T-helper 1 cell treated with Interleukin-12 subunit alpha and Interleukin-12 subunit beta and Interleukin-4 antibody, amounts not matched to agents 30 μg/mL and 1 μg/mL, for 36 hours (primary cell): Measurements from ENCODE around the gene VIL1.

ENCODE experiments used
- H3K27ac Mint-ChIP-seq: one replicate; pipeline ENCODE4 v1.8.0; 2021; ENCODE audit warnings: mild to moderate bottlenecking, mixed read lengths
- H3K27me3 Mint-ChIP-seq: one replicate; pipeline ENCODE4 v1.8.0; 2021; ENCODE audit warnings: low read depth, mixed read lengths
- H3K36me3 Mint-ChIP-seq: one replicate; pipeline ENCODE4 v1.8.0; 2021; ENCODE audit warnings: low read depth, mixed read lengths
- H3K4me1 Mint-ChIP-seq: one replicate; pipeline ENCODE4 v1.8.0; 2021; ENCODE audit warnings: low read depth, mixed read lengths
- H3K4me3 Mint-ChIP-seq: one replicate; pipeline ENCODE4 v1.8.0; 2021; ENCODE audit warnings: mild to moderate bottlenecking, moderate library complexity, mixed read lengths
- H3K9me3 Mint-ChIP-seq: one replicate; pipeline ENCODE4 v1.8.0; 2021; ENCODE audit warnings: mixed read lengths

VIL1 gene

GRCh38 chr2:218431878-218432277 lies 13.0 kb downstream of the VIL1 start:
- Mint-ChIP-seq H3K36me3 (no peaks in the 10 kb centered on the region), H3K9me3 (no peaks in the 10 kb centered on the region), H3K4me3 (no peak overlapping the region), H3K27ac (no peak overlapping the region), H3K4me1 (peaks cover 3% of the 10 kb centered on the region), H3K27me3 (peaks cover 4% of the 10 kb centered on the region)

DNA sequence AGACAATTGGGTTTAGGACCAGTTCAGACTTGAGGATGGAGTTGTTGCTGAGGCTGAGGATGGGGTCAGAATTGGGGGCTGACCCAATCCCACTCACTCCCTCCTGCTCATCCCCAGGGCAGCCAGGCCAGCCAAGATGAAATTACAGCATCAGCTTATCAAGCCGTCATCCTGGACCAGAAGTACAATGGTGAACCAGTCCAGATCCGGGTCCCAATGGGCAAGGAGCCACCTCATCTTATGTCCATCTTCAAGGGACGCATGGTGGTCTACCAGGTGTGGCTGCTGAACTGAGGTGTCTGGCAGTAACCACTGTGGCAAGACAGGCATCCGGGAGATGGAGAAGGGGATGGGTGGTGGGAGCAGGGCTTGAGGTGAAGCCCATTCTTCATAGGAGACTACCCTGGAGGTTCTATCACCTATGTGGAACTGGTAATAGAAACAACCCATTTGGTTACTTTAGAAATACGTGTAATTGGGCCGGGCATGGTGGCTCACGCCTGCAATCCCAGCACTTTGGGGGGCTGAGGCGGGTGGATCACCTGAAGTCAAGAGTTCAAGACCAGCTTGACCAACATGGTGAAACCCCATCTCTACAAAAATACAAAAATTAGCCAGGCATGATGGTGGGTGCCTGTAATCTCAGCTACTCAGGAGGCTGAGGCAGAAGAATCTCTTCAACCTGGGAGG lies 13.9 kb downstream of the VIL1 start:
- Mint-ChIP-seq H3K4me3 (no peak overlapping the region), H3K27ac (no peak overlapping the region), H3K36me3 (no peaks in the 10 kb centered on the region), H3K9me3 (no peaks in the 10 kb centered on the region), H3K27me3 (peaks cover 4% of the 10 kb centered on the region), H3K4me1 (peaks cover 3% of the 10 kb centered on the region)

DNA sequence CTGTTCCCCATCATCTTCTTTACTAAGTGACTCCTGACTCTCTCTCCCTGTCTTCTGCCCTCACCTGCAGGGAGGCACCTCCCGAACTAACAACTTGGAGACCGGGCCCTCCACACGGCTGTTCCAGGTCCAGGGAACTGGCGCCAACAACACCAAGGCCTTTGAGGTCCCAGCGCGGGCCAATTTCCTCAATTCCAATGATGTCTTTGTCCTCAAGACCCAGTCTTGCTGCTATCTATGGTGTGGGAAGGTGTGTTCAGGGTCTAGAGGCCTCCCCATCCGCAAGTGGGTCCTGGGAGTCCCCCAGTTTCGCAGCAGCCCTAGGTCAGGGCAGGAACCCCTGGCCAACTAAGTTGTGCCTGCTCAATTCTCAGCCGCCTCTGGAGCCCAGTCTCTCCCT lies 15.5 kb downstream of the VIL1 start:
- no peak overlapping the region for H3K4me3 Mint-ChIP-seq
- H3K27ac Mint-ChIP-seq: no peak overlapping the region
- no peaks in the 10 kb centered on the region for H3K36me3 Mint-ChIP-seq
- H3K27me3 Mint-ChIP-seq: peaks cover 4% of the 10 kb centered on the region
- no peaks in the 10 kb centered on the region for H3K9me3 Mint-ChIP-seq
- H3K4me1 Mint-ChIP-seq: peaks cover 3% of the 10 kb centered on the region

DNA sequence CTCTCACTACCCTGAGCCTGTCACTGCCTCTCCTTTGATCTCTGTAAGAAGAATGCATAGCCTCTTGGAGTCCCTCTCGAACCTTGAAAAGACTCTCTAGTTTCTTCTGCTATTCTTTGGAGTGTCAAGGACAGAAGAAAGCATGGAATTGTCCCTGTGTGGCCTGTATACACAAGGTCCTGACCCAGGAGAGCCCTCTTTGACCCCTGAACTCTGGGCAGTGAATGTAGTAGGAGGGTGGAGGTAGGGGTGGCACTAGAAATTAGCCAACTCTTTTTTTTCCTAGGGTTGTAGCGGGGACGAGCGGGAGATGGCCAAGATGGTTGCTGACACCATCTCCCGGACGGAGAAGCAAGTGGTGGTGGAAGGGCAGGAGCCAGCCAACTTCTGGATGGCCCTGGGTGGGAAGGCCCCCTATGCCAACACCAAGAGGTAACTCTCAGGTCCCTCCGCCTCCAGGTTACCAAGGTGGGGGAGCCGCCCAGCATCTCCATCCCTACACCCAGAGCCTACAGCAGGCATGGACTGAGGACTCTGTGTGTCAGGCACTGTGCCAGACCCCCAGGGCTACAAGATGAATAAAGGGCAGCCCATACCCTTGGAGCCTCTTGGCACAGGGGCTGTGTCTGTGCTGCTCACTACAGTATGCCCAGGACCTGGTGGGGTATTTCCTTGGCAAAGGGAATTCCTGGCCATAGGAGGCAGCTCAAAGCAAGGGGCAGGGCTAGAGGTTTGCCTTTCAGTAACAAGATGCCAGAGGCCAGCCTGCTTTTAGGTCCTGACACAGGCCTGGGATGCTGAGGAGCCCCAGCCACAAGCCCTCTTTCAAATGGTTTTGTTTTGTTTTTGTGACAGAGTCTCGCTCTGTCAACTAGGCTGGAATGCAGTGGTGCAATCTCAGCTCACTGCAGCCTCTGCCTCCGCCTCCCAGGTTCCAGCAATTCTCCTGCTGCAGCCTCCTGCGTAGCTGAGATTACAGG lies 16.4 kb downstream of the VIL1 start:
- no peaks in the 10 kb centered on the region for H3K9me3 Mint-ChIP-seq
- H3K27ac Mint-ChIP-seq: no peak overlapping the region
- no peaks in the 10 kb centered on the region for H3K36me3 Mint-ChIP-seq
- H3K4me1 Mint-ChIP-seq: peaks cover 3% of the 10 kb centered on the region
- no peak overlapping the region for H3K4me3 Mint-ChIP-seq
- peaks cover 4% of the 10 kb centered on the region for H3K27me3 Mint-ChIP-seq

- H3K27ac Mint-ChIP-seq: no peak overlapping the region
- H3K9me3 Mint-ChIP-seq: no peaks in the 10 kb centered on the region
- H3K4me3 Mint-ChIP-seq: no peak overlapping the region
- peaks cover 3% of the 10 kb centered on the region for H3K4me1 Mint-ChIP-seq
- no peaks in the 10 kb centered on the region for H3K36me3 Mint-ChIP-seq
- peaks cover 4% of the 10 kb centered on the region for H3K27me3 Mint-ChIP-seq
These were observed 18.1 kb downstream of the VIL1 start for GRCh38 chr2:218436992-218437391.

- Mint-ChIP-seq H3K36me3 (no peaks in the 10 kb centered on the region), H3K4me3 (no peak overlapping the region), H3K27ac (no peak overlapping the region), H3K9me3 (no peaks in the 10 kb centered on the region), H3K27me3 (peaks cover 4% of the 10 kb centered on the region), H3K4me1 (no peaks in the 10 kb centered on the region)
These were observed 19.0 kb downstream of the VIL1 start for GRCh38 chr2:218437969-218438368.

DNA sequence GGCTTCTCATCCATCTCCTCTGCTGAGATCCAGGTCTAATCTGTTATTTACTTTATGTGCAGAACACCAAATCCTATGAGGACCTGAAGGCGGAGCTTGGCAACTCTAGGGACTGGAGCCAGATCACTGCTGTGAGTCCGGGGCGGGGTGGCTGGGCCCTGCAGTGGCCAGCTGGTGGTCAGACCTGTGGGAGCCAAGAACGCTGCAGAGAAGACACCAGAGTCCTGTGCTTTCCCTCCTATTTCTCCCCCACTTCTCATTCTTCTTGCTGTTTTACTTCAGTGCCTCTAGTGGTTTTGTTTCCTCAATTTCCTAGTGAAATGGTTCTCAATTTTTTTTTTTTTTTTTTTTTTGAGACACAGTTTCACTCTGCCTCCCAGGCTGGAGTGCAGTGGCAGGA lies 19.7 kb downstream of the VIL1 start:
- no peaks in the 10 kb centered on the region for H3K36me3 Mint-ChIP-seq
- H3K9me3 Mint-ChIP-seq: no peaks in the 10 kb centered on the region
- no peak overlapping the region for H3K27ac Mint-ChIP-seq
- peaks cover 4% of the 10 kb centered on the region for H3K27me3 Mint-ChIP-seq
- H3K4me3 Mint-ChIP-seq: no peak overlapping the region
- H3K4me1 Mint-ChIP-seq: no peaks in the 10 kb centered on the region

DNA sequence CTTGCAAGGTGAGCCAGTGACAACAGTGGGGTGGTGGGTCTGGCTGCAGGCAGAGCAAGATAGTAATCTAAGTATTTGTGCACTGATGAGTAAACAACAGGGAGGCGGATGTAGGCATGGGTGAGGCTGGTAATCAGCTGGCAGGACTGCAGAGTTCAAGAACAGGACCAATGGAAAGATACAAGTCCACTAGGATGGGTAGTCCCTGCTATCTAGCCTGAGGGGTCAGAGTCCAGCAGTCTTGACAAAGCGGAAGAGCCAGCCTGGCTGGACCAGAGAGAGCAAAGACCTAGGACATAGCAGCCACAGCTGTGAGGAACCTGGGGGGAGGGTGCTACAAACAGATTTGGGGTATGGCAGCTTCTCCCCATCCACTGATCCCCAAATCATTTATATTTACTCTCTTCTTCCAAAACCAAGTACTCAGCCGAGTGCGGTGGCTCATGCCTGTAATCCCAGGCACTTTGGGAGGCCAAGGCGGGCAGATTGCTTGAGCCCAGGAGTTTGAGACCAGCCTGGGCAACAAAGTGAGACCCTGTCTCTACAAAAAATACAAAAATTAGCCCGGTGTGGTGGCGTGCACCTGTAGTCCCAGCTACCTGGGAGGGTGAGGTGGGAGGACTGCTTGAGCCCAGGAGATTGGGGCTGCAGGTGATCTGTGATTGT lies 25.9 kb downstream of the VIL1 start:
- H3K9me3 Mint-ChIP-seq: no peaks in the 10 kb centered on the region
- H3K27ac Mint-ChIP-seq: no peak overlapping the region
- no peaks in the 10 kb centered on the region for H3K27me3 Mint-ChIP-seq
- H3K4me1 Mint-ChIP-seq: peaks cover 2% of the 10 kb centered on the region
- peaks cover 10% of the 10 kb centered on the region for H3K36me3 Mint-ChIP-seq
- H3K4me3 Mint-ChIP-seq: no peak overlapping the region

GRCh38 chr2:218445602-218446001 lies 26.7 kb downstream of the VIL1 start:
- Mint-ChIP-seq H3K4me1 (peaks cover 2% of the 10 kb centered on the region), H3K9me3 (no peaks in the 10 kb centered on the region), H3K27me3 (no peaks in the 10 kb centered on the region), H3K27ac (no peak overlapping the region), H3K4me3 (no peak overlapping the region), H3K36me3 (peaks cover 14% of the 10 kb centered on the region)

DNA sequence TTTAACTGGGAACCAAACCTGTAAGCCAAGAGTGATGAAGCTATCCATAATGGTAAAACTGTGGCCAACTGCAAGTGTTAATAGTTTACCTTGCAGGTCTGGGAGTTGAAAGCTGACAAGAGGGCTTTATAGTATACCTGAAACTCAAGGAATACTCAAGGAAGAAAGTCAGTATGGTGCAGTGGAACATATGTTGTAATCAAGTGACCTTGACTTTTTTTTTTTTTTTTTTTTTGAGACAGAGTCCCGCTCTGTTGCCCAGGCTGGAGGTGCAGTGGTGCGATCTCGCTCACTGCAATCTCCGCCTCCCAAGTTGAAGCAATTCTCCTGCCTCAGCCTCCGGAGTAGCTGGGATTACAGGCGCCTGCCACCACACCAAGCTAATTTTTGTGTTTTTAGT lies 27.6 kb downstream of the VIL1 start:
- H3K27me3 Mint-ChIP-seq: no peaks in the 10 kb centered on the region
- peaks cover 2% of the 10 kb centered on the region for H3K4me1 Mint-ChIP-seq
- H3K36me3 Mint-ChIP-seq: peaks cover 15% of the 10 kb centered on the region
- no peaks in the 10 kb centered on the region for H3K9me3 Mint-ChIP-seq
- no peak overlapping the region for H3K27ac Mint-ChIP-seq
- no peak overlapping the region for H3K4me3 Mint-ChIP-seq

GRCh38 chr2:218447072-218447471 lies 28.1 kb downstream of the VIL1 start:
- no peak overlapping the region for H3K27ac Mint-ChIP-seq
- H3K27me3 Mint-ChIP-seq: no peaks in the 10 kb centered on the region
- H3K9me3 Mint-ChIP-seq: no peaks in the 10 kb centered on the region
- H3K4me1 Mint-ChIP-seq: peaks cover 2% of the 10 kb centered on the region
- H3K36me3 Mint-ChIP-seq: peaks cover 15% of the 10 kb centered on the region
- H3K4me3 Mint-ChIP-seq: no peak overlapping the region

- H3K36me3 Mint-ChIP-seq: peaks cover 24% of the 10 kb centered on the region
- no peaks in the 10 kb centered on the region for H3K9me3 Mint-ChIP-seq
- H3K27ac Mint-ChIP-seq: peak overlapping the region; percentile 55
- H3K4me3 Mint-ChIP-seq: no peak overlapping the region
- H3K4me1 Mint-ChIP-seq: peaks cover 2% of the 10 kb centered on the region
- H3K27me3 Mint-ChIP-seq: no peaks in the 10 kb centered on the region
These were observed 30.0 kb downstream of the VIL1 start for GRCh38 chr2:218448934-218449333.

DNA sequence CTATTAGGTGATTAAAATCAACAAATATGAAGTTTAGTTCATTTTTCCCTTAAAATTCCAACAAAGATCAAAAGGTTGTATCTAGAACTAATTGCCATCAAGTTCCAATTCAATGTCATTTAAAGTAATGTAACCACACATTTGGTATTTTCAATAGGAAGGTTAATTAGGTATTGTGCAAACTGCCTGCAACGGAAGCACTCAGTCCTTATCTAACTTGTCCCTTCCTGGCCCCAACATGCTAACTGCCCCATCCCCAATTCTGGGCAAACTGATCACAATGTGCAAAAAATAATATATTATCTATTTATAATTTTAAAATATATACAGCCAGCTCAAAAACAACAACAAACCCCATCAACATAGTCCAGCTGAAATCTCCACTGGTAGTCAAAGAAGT lies 33.2 kb downstream of the VIL1 start:
- Mint-ChIP-seq H3K4me1 (peaks cover 2% of the 10 kb centered on the region), H3K9me3 (peaks cover 10% of the 10 kb centered on the region), H3K27ac (no peak overlapping the region), H3K36me3 (peaks cover 51% of the 10 kb centered on the region), H3K4me3 (no peak overlapping the region), H3K27me3 (no peaks in the 10 kb centered on the region)

GRCh38 chr2:218456849-218457248 lies 37.9 kb downstream of the VIL1 start:
- Mint-ChIP-seq H3K27ac (no peak overlapping the region), H3K27me3 (no peaks in the 10 kb centered on the region), H3K4me1 (no peaks in the 10 kb centered on the region), H3K9me3 (peaks cover 10% of the 10 kb centered on the region), H3K36me3 (peaks cover 45% of the 10 kb centered on the region), H3K4me3 (no peak overlapping the region)
